ENCODE measurements around the gene MEI1. TPM values are rescaled to one million over a fixed set of nuclear protein-coding genes. Genes with fewer than 3 reads are reported as not detected.

The MEI1 gene
- total and polyA plus RNA-seq, 4 experiments from 2014 or later, result 79.2 to 286 (median 118) TPM

DNA sequence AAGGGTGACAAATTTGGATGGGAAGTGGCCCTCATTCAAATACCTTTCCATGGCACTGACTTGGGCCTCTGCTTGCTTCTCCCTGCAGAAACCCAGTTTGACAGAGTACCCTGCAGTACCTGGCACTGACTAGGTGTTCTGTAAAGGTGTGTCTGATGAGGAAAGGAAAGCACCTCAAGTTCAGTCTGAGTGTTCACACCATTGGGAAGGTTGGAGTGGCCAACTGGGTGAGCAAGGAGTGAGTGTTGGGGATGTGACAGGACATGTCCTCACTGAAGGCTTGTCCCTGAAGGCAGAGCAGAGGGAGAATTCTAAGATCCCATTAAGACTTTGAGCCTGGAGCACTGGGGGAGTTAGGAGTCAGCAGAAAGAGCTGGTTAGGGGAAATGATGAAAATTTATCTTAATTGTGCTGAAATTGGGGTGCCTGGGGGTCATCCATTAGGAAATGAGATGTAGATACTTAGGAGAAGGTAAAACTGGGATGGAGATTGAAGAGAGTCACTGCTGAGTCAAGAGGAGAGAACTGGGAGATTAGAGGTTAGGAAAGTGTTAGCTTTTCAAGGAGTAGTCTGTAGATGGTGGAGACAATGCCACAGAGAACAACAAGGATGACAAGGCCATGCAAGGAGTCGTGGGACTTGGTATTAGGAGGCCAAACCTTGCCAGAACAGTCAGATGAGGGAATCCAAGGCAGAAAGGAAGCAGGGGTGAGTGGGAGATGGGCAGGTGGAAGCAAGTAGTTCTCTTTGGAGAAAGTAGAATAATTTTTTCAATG lies 139.7 kb downstream of the MEI1 start:
- no peaks in the 10 kb centered on the region for H3K27me3 ChIP-seq (ENCODE audit: insufficient read depth, low read length)
- intact Hi-C loops (cut with micrococcal nuclease), result no loop called here
- Mint-ChIP-seq H3K4me1 (peaks cover 52 to 76% (median 62%) of the 10 kb centered on the region in 4 donors), H3K36me3 (peaks cover 12 to 27% of the 10 kb centered on the region in 2 donors), H3K4me3 (peak overlapping the region in 2 of 8 donors; percentile 14 to 24), H3K27ac (peak overlapping the region in 6 of 7 donors; percentile 14 to 77 (median 42)), H3K9me3 (no peaks in the 10 kb centered on the region), H3K27me3 (no peaks in the 10 kb centered on the region)
- H3K27ac ChIP-seq (ENCODE audit: low read depth, low read length), result no peak overlapping the region
- H3K36me3 ChIP-seq (ENCODE audit: insufficient read depth, low read length), result peaks cover 11% of the 10 kb centered on the region
- CTCF ChIA-PET (ENCODE audit: partially characterized antibody), result interaction anchor here (0.9 to 1.4 kb wide), 3 partner anchors 18 to 93 kb away, joined by 3 to 6 read pairs (median 3); no protein-coding TSS in a partner anchor
- POLR2A ChIA-PET (ENCODE audit: partially characterized antibody), result interaction anchor here (0.8 to 1.0 kb wide), 3 partner anchors 23 to 101 kb away, joined by 3 to 5 read pairs (median 4); partner anchors contain the start of gene CCDC134
- H3K9me3 ChIP-seq (ENCODE audit: control insufficient read depth in 1 of 2, low read length in 2 of 2), result no peaks in the 10 kb centered on the region
- DNase-seq, result no peak
- H3K4me3 ChIP-seq (ENCODE audit: low read length in 2 of 2), result no peak overlapping the region
- H3K4me1 ChIP-seq (ENCODE audit: insufficient read depth, low read length), result peaks cover 57% of the 10 kb centered on the region

DNA sequence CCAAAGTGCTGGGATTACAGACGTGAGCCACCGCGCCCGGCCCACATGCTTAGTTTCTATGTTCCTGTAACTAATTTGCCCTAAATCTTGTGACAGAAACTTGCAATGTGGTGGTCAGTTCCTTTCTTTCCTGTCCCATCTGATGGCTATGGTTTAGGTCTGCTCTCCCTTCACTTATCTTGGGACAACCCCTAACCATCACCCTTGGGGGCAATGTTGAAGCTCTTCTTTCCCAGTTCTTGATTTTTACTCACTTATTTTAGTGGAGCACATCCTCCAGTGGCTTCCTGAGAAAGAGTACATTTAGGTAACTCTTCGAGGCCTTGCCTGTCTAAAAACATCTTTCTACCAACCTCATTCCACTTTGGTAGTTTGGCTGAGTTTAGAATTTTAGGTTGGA lies 140.9 kb downstream of the MEI1 start:
- no peak for DNase-seq
- Histone ChIP-seq H3K36me3 (ENCODE audit: insufficient read depth, low read length) (peaks cover 11% of the 10 kb centered on the region), H3K27ac (ENCODE audit: low read depth, low read length) (no peak overlapping the region), H3K4me3 (ENCODE audit: low read length in 2 of 2) (no peak overlapping the region), H3K9me3 (ENCODE audit: control insufficient read depth in 1 of 2, low read length in 2 of 2) (no peaks in the 10 kb centered on the region), H3K4me1 (ENCODE audit: insufficient read depth, low read length) (peaks cover 60% of the 10 kb centered on the region), H3K27me3 (ENCODE audit: insufficient read depth, low read length) (no peaks in the 10 kb centered on the region)
- intact Hi-C loops (cut with micrococcal nuclease), result no loop called here
- Mint-ChIP-seq H3K27me3 (no peaks in the 10 kb centered on the region), H3K4me3 (peak overlapping the region in 1 of 8 donors; percentile 33), H3K9me3 (no peaks in the 10 kb centered on the region), H3K27ac (peak overlapping the region in 3 of 7 donors; percentile 31 to 74 (median 33)), H3K4me1 (peaks cover 52 to 78% (median 63%) of the 10 kb centered on the region in 4 donors), H3K36me3 (peaks cover 12 to 22% of the 10 kb centered on the region in 2 donors)
- POLR2A ChIA-PET (ENCODE audit: partially characterized antibody), result interaction anchor here (1.0 to 3.3 kb wide), 2 partner anchors 40 to 99 kb away, joined by 3 to 11 read pairs; partner anchors contain the start of gene CCDC134
- CTCF ChIA-PET (ENCODE audit: partially characterized antibody), result interaction anchor here (0.8 to 1.4 kb wide), 4 partner anchors 13 to 94 kb away, joined by 3 to 6 read pairs (median 3); no protein-coding TSS in a partner anchor

DNA sequence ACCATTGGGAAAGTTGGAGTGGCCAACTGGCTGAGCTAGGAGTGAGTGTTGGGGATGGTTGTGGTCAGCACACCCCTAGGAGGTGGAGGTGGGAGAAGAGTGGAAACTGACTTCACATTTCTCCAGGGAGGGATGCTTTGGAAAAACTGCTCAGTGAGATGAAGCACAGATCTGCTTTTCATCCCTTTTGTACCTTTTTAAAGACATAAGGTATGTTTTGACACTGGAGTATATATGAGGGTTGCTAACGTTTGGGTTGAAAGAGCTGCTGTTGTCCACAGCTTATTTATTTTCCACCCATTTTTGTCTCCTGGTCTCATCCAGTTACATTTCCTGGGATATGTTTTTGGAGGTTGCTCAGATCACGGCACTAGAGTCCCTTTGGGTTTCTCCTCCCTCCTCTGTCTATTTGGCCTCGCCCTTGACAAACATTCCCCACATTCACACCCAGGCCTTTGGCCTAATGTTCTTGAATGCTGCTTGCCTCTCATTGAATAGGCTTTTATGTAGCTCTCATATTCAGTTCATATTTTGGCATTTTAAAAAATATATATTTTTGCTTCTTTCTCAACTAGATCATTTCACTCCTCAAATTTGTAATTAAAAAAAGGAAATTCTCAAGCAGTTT lies 141.9 kb downstream of the MEI1 start:
- no peak for DNase-seq
- H3K27me3 Mint-ChIP-seq, result no peaks in the 10 kb centered on the region
- H3K9me3 Mint-ChIP-seq, result no peaks in the 10 kb centered on the region
- no peaks in the 10 kb centered on the region for H3K9me3 ChIP-seq (ENCODE audit: control insufficient read depth in 1 of 2, low read length in 2 of 2)
- peaks cover 57 to 82% (median 68%) of the 10 kb centered on the region in 4 donors for H3K4me1 Mint-ChIP-seq
- peaks cover 63% of the 10 kb centered on the region for H3K4me1 ChIP-seq (ENCODE audit: insufficient read depth, low read length)
- peak overlapping the region in 2 of 7 donors; percentile 24 to 33 for H3K27ac Mint-ChIP-seq
- H3K36me3 Mint-ChIP-seq, result peaks cover 11 to 19% of the 10 kb centered on the region in 2 donors
- H3K4me3 ChIP-seq (ENCODE audit: low read length in 2 of 2), result no peak overlapping the region
- POLR2A ChIA-PET (ENCODE audit: partially characterized antibody), result interaction anchor here (2.9 to 4.9 kb wide), 3 partner anchors 8 to 100 kb away, joined by 9 to 30 read pairs (median 11); partner anchors contain the start of genes CCDC134 and SREBF2
- H3K27me3 ChIP-seq (ENCODE audit: insufficient read depth, low read length), result no peaks in the 10 kb centered on the region
- CTCF ChIA-PET (ENCODE audit: partially characterized antibody), result interaction anchor here (1.1 to 2.2 kb wide), 4 partner anchors 11 to 144 kb away, joined by 3 to 11 read pairs (median 4); no protein-coding TSS in a partner anchor
- H3K27ac ChIP-seq (ENCODE audit: low read depth, low read length), result no peak overlapping the region
- peaks cover 6% of the 10 kb centered on the region for H3K36me3 ChIP-seq (ENCODE audit: insufficient read depth, low read length)
- intact Hi-C loops (cut with micrococcal nuclease), result no loop called here
- H3K4me3 Mint-ChIP-seq, result no peak overlapping the region

- no peak for DNase-seq
- H3K4me3 Mint-ChIP-seq, result peak overlapping the region in 1 of 8 donors; percentile 17
- no peaks in the 10 kb centered on the region for H3K9me3 Mint-ChIP-seq
These were observed 144.0 kb downstream of the MEI1 start for GRCh38 chr22:41842996-41843970.

DNA sequence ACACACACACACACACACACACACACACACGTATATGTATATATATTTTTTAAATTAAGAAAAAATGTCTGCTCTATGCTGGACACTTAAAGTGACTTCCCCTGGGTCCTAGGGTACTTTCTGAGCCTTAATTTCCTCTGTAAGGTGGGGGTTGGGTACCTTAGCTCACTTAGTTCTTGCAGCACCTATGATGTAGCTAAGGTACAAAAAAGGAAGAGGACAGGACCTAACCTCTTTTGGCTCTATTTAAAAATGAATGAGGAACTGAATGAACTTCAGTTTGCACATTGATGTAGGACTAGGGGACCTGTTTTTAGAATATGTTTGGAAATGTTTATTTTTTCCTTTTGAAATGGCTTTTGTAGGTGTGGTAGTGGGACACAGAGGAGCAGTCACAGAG lies 144.7 kb downstream of the MEI1 start:
- no peaks in the 10 kb centered on the region for H3K36me3 ChIP-seq (ENCODE audit: insufficient read depth, low read length)
- Mint-ChIP-seq H3K27ac (peak overlapping the region in 5 of 7 donors; percentile 59 to 76 (median 72)), H3K4me3 (no peak overlapping the region), H3K9me3 (no peaks in the 10 kb centered on the region), H3K4me1 (peaks cover 59 to 80% (median 70%) of the 10 kb centered on the region in 4 donors), H3K27me3 (no peaks in the 10 kb centered on the region), H3K36me3 (peaks cover 7 to 12% of the 10 kb centered on the region in 2 donors)
- no peak for DNase-seq
- intact Hi-C loops (cut with micrococcal nuclease), result no loop called here
- H3K9me3 ChIP-seq (ENCODE audit: control insufficient read depth in 1 of 2, low read length in 2 of 2), result no peaks in the 10 kb centered on the region
- ChIA-PET CTCF (ENCODE audit: partially characterized antibody) (interaction anchor here (1.2 to 1.9 kb wide), 2 partner anchors 18 to 98 kb away, joined by 3 to 4 read pairs; no protein-coding TSS in a partner anchor), POLR2A (ENCODE audit: partially characterized antibody) (interaction anchor here (1.1 to 4.9 kb wide), 2 partner anchors 11 to 18 kb away, joined by 5 to 30 read pairs; partner anchors contain the start of gene SREBF2)
- H3K27me3 ChIP-seq (ENCODE audit: insufficient read depth, low read length), result no peaks in the 10 kb centered on the region
- H3K27ac ChIP-seq (ENCODE audit: low read depth, low read length), result no peak overlapping the region
- no peak overlapping the region for H3K4me3 ChIP-seq (ENCODE audit: low read length in 2 of 2)
- peaks cover 70% of the 10 kb centered on the region for H3K4me1 ChIP-seq (ENCODE audit: insufficient read depth, low read length)

More at GRCh38 chr22:41842996-41843970, 144.0 kb downstream of the MEI1 start:
- Mint-ChIP-seq H3K27me3 (no peaks in the 10 kb centered on the region), H3K36me3 (peaks cover 4 to 12% of the 10 kb centered on the region in 2 donors), H3K4me1 (peaks cover 58 to 83% (median 70%) of the 10 kb centered on the region in 4 donors), H3K27ac (peak overlapping the region; percentile 6 to 62 (median 10))
- Histone ChIP-seq H3K27ac (ENCODE audit: low read depth, low read length) (no peak overlapping the region), H3K4me3 (ENCODE audit: low read length in 2 of 2) (no peak overlapping the region), H3K4me1 (ENCODE audit: insufficient read depth, low read length) (peaks cover 73% of the 10 kb centered on the region), H3K9me3 (ENCODE audit: control insufficient read depth in 1 of 2, low read length in 2 of 2) (no peaks in the 10 kb centered on the region), H3K36me3 (ENCODE audit: insufficient read depth, low read length) (no peaks in the 10 kb centered on the region), H3K27me3 (ENCODE audit: insufficient read depth, low read length) (no peaks in the 10 kb centered on the region)
- POLR2A ChIA-PET (ENCODE audit: partially characterized antibody), result interaction anchor here (1.0 to 4.9 kb wide), 6 partner anchors 10 to 97 kb away, joined by 3 to 30 read pairs (median 7); partner anchors contain the start of genes CCDC134 and SREBF2
- intact Hi-C loops (cut with micrococcal nuclease), result loop anchor here (2.0 kb wide), 1 partner anchor 14 kb away; no protein-coding TSS in a partner anchor
- CTCF ChIA-PET (ENCODE audit: partially characterized antibody), result interaction anchor here (0.7 to 2.2 kb wide), 7 partner anchors 9 to 129 kb away, joined by 3 to 11 read pairs (median 3); no protein-coding TSS in a partner anchor

GRCh38 chr22:41844513-41844912 lies 145.2 kb downstream of the MEI1 start:
- Histone ChIP-seq H3K27me3 (ENCODE audit: insufficient read depth, low read length) (no peaks in the 10 kb centered on the region), H3K4me1 (ENCODE audit: insufficient read depth, low read length) (peaks cover 65% of the 10 kb centered on the region), H3K9me3 (ENCODE audit: control insufficient read depth in 1 of 2, low read length in 2 of 2) (no peaks in the 10 kb centered on the region), H3K36me3 (ENCODE audit: insufficient read depth, low read length) (no peaks in the 10 kb centered on the region), H3K27ac (ENCODE audit: low read depth, low read length) (no peak overlapping the region), H3K4me3 (ENCODE audit: low read length in 2 of 2) (no peak overlapping the region)
- peak overlapping the region in 1 of 7 donors; percentile 43 for H3K27ac Mint-ChIP-seq
- no peaks in the 10 kb centered on the region for H3K9me3 Mint-ChIP-seq
- no peak for DNase-seq
- no peak overlapping the region for H3K4me3 Mint-ChIP-seq
- intact Hi-C loops (cut with micrococcal nuclease), result no loop called here
- peaks cover 7 to 12% of the 10 kb centered on the region in 2 donors for H3K36me3 Mint-ChIP-seq
- ChIA-PET CTCF (ENCODE audit: partially characterized antibody) (interaction anchor here (1.2 to 1.9 kb wide), 2 partner anchors 17 to 98 kb away, joined by 3 to 4 read pairs; no protein-coding TSS in a partner anchor), POLR2A (ENCODE audit: partially characterized antibody) (interaction anchor here (1.1 to 4.9 kb wide), 2 partner anchors 11 to 18 kb away, joined by 5 to 30 read pairs; partner anchors contain the start of gene SREBF2)
- H3K4me1 Mint-ChIP-seq, result peaks cover 55 to 76% (median 66%) of the 10 kb centered on the region in 4 donors
- no peaks in the 10 kb centered on the region for H3K27me3 Mint-ChIP-seq
